GM13976 (cell line): ENCODE results near the gene ADAMTS10.

Experiments used
- DNase-seq: peaks from one replicate; pipeline ENCODE4 v3.0.0; 2012; ENCODE audit warnings: low spot score
- in situ Hi-C: fragments of 300-500 bp; cut with MboI; formaldehyde crosslinking; loops from one replicate; pipeline ENCODE4 v1.12.0; 2022; ENCODE audit warnings: low sequenced_read_pairs, mixed read lengths, inconsistent platforms; ENCODE audit not compliant: unreplicated experiment
- TF ChIP-seq, protein P1 (sequence below): IDR thresholded peaks from 2 replicates; pipeline ENCODE4 v1.5.1; 2012; ENCODE audit warnings: borderline replicate concordance, mild to moderate bottlenecking; ENCODE audit not compliant: insufficient read depth; ENCODE audit errors: extremely low read depth, missing control alignments, control extremely low read depth

ADAMTS10 gene

GRCh38 chr19:8610041-8610935 is at the start of gene ADAMTS10:
Gene ADAMTS10 (minus strand): TSS chr19:8610715. CDS start chr19:8605710, 5,005 bp downstream.
- in situ Hi-C loops = no loop called here
- TF ChIP-seq, protein P1, sequence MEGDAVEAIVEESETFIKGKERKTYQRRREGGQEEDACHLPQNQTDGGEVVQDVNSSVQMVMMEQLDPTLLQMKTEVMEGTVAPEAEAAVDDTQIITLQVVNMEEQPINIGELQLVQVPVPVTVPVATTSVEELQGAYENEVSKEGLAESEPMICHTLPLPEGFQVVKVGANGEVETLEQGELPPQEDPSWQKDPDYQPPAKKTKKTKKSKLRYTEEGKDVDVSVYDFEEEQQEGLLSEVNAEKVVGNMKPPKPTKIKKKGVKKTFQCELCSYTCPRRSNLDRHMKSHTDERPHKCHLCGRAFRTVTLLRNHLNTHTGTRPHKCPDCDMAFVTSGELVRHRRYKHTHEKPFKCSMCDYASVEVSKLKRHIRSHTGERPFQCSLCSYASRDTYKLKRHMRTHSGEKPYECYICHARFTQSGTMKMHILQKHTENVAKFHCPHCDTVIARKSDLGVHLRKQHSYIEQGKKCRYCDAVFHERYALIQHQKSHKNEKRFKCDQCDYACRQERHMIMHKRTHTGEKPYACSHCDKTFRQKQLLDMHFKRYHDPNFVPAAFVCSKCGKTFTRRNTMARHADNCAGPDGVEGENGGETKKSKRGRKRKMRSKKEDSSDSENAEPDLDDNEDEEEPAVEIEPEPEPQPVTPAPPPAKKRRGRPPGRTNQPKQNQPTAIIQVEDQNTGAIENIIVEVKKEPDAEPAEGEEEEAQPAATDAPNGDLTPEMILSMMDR = no peak
- peak; percentile 69 for DNase-seq

GRCh38 chr19:8659905-8660304 is 49.4 kb upstream of the ADAMTS10 start:
- no peak for DNase-seq
- TF ChIP-seq, protein P1 = no peak
- in situ Hi-C loops = no loop called here

- in situ Hi-C loops = no loop called here
Observed at GRCh38 chr19:8657869-8658268, 47.4 kb upstream of the ADAMTS10 start.

DNA sequence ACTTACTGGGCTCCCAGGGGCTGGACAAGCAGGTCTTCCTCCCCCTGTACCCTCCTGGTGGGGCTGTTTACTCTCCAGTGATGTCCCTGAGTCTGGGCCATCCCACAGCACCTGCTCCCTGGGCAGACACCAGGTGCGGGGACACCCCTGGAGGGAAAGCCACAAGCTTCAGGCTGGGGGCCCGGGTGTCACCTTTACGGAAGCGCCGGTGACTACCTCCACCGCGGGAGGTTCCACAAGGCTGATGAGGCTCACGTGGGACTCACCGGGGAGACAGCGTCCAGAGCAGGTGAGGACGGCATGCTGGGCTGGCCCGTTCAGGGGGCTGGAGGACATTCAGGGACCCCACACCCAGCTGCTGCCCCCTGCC is 44.8 kb upstream of the ADAMTS10 start:
- in situ Hi-C loops = no loop called here
- DNase-seq = peak; percentile 52
- TF ChIP-seq, protein P1 = no peak

More at GRCh38 chr19:8657869-8658268, 47.4 kb upstream of the ADAMTS10 start:
- DNase-seq = no peak
- TF ChIP-seq, protein P1 = no peak

DNA sequence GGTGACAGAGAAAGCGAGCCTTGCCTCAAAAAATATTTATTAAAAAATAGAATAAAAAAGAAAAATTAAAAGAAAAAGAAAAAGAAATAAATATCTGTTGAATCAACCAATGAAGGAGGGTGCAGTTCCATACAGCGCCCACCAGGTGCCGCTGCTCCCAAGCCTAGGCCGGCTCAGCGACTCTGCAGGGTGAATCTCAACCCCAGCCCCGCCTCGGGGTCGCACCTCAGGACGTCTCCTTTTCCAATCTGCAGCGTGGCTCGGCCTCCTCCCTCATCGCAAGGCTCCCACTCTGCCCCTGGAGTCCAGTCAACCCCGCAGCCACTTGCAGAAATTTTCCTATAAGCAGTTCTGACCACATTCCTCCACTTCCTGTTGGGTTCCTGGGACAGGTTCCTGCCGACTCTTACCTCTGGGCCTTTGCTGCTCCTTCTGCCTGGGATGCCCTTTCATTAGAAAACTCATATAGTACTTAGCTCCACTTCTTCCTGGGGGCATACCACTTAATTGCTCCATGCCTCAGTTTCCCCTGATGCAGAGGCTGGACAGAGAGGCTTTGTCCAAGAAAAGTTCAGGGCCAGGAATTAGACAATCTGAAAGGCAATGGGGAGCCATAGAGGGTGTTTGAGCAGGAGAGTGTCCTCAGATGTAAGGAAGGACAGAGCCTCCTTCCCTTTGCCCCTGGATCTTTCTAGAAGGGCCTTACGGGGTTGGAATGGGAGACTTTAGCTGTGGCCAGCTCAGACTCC is 44.2 kb upstream of the ADAMTS10 start:
- TF ChIP-seq, protein P1 = peak; percentile 88
- in situ Hi-C loops = no loop called here
- peak; percentile 87 for DNase-seq

- DNase-seq = no peak
- TF ChIP-seq, protein P1 = no peak
- in situ Hi-C loops = no loop called here
Observed at GRCh38 chr19:8648240-8648639, 37.7 kb upstream of the ADAMTS10 start.
